Mucosa of descending colon (tissue), 3 donors: Measurements from ENCODE around the gene ZNF532. TPM values are rescaled to one million over a fixed set of nuclear protein-coding genes. Genes with fewer than 3 reads are reported as not detected.
"Not testable (repeated sequence)": the region's sequence is repeated elsewhere in the genome, so short reads cannot be mapped to it uniquely, and the experiment has no call there.

Experiments
- ATAC-seq: fragments of 200-7000 bp; cut with Tn5 transposase; one replicate; pipeline ENCODE4 v1.9.1; 2020; ENCODE audit warnings: mild to moderate bottlenecking, moderate library complexity
- DNase-seq, 3 donors: peaks; one replicate each; pipeline ENCODE4 v3.0.0-alpha.2; 2020
- H3K36me3 ChIP-seq: fragments of 200-600 bp; one replicate; pipeline ENCODE4 v1.8.0; 2021; ENCODE audit warnings: low read depth, mild to moderate bottlenecking
- H3K4me1 ChIP-seq: fragments of 200-600 bp; one replicate; pipeline ENCODE4 v1.8.0; 2021; ENCODE audit warnings: low read depth, mild to moderate bottlenecking
- H3K4me3 ChIP-seq: fragments of 200-600 bp; one replicate; pipeline ENCODE4 v1.8.0; 2021; ENCODE audit warnings: mild to moderate bottlenecking
- H3K9me3 ChIP-seq: fragments of 200-600 bp; one replicate; pipeline ENCODE4 v1.8.0; 2021; ENCODE audit warnings: mild to moderate bottlenecking
- CTCF ChIP-seq: fragments of 200-600 bp; IDR thresholded peaks from one replicate; pipeline ENCODE4 v1.8.0; 2022; ENCODE audit warnings: antibody characterized with exemption, mild to moderate bottlenecking
- intact Hi-C, 2 donors: fragments of 100-400 bp; cut with DNase I in 1 of 2; cut with micrococcal nuclease in 1 of 2; formaldehyde crosslinking; loops; one replicate each; pipeline versions ENCODE4 v1.11.0 to v1.11.1; 2022; cut with DNase I, micrococcal nuclease
- total RNA-seq, 3 donors: library from RNA; stranded (reverse); fragmentation: NEBNext Ultra II Directional in 2 of 3; extraction: Animal tissue kit (Norgen Biotek cat#: 25700) in 2 of 3; gene quantifications; one replicate each; pipeline versions ENCODE4 v1.2.1 to v1.2.4, GENCODE V29; 2021 to 2023
- donor health status: DM: no; HTN: no; CAD: no; lungs with moderate emphysema.
- donor health status: DM: no; HTN: no; CAD: no.
- donor health status: DM: no; HTN: yes; CAD: no.

The ZNF532 gene
- total RNA-seq, 3 donors from 2014 or later: 11.2 to 104 (median 16.3) TPM

- no peak for ATAC-seq
- H3K36me3 ChIP-seq: no peaks in the 10 kb centered on the region
- no peaks in the 10 kb centered on the region for H3K9me3 ChIP-seq
- H3K4me1 ChIP-seq: no peaks in the 10 kb centered on the region
- DNase-seq: no peak
- intact Hi-C loops: no loop called here
- TF ChIP-seq CTCF: no peak
- H3K4me3 ChIP-seq: no peak overlapping the region
Observed at GRCh38 chr18:58827428-58827827, 37.2 kb upstream of the ZNF532 start.

GRCh38 chr18:58827886-58828285 is 36.8 kb upstream of the ZNF532 start:
- intact Hi-C loops: no loop called here
- Histone ChIP-seq H3K4me3 (no peak overlapping the region), H3K9me3 (no peaks in the 10 kb centered on the region), H3K4me1 (no peaks in the 10 kb centered on the region), H3K36me3 (no peaks in the 10 kb centered on the region)
- ATAC-seq (no peak), DNase-seq (no peak)
- no peak for TF ChIP-seq CTCF

GRCh38 chr18:58828399-58829121 is 36.1 kb upstream of the ZNF532 start:
- Histone ChIP-seq H3K36me3 (no peaks in the 10 kb centered on the region), H3K9me3 (no peaks in the 10 kb centered on the region), H3K4me1 (no peaks in the 10 kb centered on the region), H3K4me3 (no peak overlapping the region)
- intact Hi-C loops: no loop called here
- no peak for TF ChIP-seq CTCF
- DNase-seq (no peak), ATAC-seq (no peak)

GRCh38 chr18:58829263-58829662 is 35.4 kb upstream of the ZNF532 start:
- DNase-seq: no peak
- intact Hi-C loops: no loop called here

GRCh38 chr18:58829886-58830285 is 34.8 kb upstream of the ZNF532 start:
- H3K36me3 ChIP-seq, ATAC-seq, H3K9me3 ChIP-seq, H3K4me3 ChIP-seq, intact Hi-C loops, DNase-seq, H3K4me1 ChIP-seq: not testable (repeated sequence)

More at GRCh38 chr18:58829263-58829662, 35.4 kb upstream of the ZNF532 start:
- Histone ChIP-seq H3K4me1 (no peaks in the 10 kb centered on the region), H3K36me3 (no peaks in the 10 kb centered on the region), H3K4me3 (no peak overlapping the region), H3K9me3 (no peaks in the 10 kb centered on the region)
- no peak for ATAC-seq
- TF ChIP-seq CTCF: no peak

- H3K4me1 ChIP-seq: no peaks in the 10 kb centered on the region
- no peak overlapping the region for H3K4me3 ChIP-seq
- no peaks in the 10 kb centered on the region for H3K36me3 ChIP-seq
- intact Hi-C loops: no loop called here
- no peak for TF ChIP-seq CTCF
- H3K9me3 ChIP-seq: no peaks in the 10 kb centered on the region
- ATAC-seq (no peak), DNase-seq (no peak)
Observed at GRCh38 chr18:58831606-58832005, 33.1 kb upstream of the ZNF532 start.
